NCI-H1417 treated with DMSO at 0.1 percent for 48 hours (cell line): ENCODE data around the gene CAPN12.
"Not testable (repeated sequence)": the region's sequence is repeated elsewhere in the genome, so short reads cannot be mapped to it uniquely, and the experiment has no call there.

Source experiments
- DNase-seq: peaks from one replicate; lab custom pipeline; 2025; lab: John Stamatoyannopoulos, UW

Gene CAPN12

DNA sequence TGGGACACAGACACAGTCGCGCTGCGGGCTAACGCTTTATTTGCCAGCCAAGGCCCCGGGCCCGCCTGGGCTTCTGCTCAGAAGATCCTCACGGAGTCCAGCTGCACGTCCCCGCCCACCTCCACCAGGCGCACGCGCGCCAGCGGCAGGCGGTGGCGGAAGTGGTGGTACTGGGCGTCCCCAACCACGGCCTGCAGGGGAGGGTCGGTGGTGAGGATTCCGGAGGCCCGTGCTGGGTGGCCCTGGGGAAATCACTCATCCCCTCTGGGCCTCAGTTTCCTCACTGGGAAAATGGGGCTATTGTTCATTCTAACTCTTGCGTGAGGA, 26.6 kb upstream of the CAPN12 start:
- DNase-seq = not testable (repeated sequence)

DNA sequence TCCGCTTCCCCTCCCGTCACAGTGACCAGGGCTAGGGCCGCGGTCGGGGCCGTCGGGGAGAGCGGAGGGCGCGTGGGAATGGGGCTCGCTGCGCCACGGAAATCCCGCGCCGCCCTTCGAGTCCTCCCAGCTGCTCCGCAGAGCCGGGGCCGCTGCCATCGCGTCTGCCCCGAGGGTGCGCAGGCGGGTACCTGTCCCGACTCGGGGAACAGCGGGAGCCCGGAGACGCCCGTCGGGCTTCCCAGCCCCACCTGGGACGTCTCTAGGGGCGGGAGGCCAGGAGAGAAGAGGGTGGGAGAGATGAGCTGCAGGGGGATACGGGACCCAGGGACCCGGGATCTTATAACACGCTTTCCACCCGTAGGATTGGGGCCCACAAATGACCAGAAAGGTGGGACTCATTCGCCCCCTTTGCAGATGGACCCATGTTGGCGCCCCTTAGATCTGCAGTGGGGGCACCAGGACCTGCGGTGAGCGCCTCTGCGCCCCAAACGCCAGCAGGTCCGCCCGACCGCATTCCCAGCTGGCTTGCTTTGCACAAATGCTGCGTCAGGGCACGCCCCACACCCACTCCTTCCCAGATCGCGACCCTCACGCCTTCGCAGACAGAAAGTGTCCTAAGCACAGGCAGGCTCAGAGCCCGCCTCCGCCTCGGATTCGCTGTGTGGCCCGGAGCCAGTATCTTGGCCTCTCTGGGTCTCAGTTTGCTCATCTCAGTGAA, 26.1 kb upstream of the CAPN12 start:
- DNase-seq = not testable (repeated sequence)

DNA sequence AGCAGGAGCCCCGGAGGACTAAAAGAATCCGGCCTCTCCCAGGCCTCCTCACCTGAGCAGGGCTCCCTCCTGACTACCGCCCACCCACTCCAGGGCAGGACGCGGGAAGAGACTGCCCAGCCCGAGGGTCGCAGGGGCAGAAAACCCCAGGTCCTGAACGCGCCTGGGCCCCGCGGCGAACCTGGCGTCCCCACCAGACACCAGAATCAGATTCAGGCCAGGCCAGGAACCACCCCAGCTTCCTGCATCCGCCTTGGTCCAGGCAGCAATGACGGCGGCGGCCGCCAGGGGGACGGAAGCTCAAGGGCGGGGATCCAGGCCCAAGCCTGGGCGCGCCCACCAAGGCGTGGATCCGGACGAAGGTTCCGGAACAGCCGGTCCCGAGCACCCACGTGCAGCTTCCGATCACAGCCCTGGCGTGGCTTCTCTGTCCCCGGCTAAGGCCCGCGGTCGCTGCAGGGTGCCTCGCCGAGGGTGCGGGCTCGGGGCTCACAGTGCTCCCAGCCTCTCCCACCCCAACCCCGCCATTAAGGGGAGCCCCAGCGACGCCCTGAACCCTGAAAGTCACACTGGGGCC, 25.4 kb upstream of the CAPN12 start:
- DNase-seq = no peak

DNA sequence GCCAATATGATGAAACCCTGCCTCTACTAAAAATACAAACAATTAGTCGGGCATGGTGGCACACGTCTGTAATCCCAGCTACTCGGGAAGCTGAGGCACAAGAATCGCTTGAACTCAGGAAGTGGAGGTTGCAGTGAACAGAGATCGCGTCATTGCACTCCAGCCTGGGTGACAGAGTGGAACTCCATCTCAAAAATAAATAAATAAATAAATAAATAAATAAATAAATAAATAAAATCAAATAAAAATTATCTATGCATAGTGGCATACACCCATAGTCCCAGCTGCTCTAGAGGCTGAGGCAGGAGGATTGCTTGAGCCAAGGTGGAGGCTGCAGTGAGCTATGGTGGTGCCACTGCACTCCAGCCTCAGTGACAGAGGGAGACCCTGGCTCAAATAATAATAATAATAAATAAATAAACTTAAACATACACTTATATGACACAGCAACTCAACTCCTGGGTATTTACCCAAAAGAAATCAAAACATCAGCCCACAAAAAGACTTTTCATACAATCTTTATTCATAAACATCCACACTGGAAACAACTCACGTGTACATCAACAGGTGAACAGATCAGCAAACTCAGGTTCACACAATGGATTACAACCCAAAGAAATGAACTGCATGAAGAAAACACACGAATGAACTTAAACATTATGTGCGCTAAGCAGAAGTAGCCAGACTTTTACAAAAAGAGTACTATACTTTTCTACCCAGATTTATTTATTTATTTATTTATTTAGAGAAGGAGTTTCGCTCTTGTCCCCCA, 22.2 kb upstream of the CAPN12 start:
- DNase-seq = no peak

DNA sequence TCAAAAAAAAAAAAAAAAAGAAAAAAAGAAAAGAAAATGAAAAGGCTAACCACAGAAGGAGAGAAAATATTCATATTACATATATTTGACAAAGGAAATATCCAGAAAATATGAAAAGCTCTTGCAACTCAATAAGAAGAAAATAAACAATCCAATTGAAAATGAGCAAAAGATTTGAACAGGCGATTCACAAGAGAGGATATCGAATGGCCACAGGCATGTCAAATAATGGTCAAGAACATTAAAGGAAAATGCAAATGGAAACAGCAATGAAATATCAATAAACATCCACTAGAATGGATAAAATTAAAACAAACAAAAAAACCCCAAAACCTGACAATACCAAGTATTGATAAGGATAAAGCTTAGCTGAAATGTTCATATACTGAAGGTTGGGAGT, 20.9 kb upstream of the CAPN12 start:
- DNase-seq = no peak

DNA sequence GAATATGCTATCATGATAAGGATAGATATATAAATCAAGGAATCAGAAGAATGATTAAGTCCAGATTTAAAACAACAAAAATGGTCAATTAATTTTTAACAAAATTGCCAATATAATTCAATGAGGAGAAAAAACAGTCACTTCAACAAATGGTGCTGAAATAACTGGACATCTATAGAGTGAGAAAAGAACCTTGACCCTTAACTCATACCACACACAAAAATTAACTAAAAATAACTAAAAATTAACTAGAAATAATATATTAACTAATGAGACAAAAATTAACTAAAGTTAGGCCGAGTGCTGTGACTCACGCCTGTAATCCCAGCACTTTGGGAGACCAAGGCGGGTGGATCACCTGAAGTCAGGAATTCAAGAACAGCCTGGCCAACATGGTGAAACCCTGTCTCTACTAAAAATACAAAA, 19.5 kb upstream of the CAPN12 start:
- no peak for DNase-seq

DNA sequence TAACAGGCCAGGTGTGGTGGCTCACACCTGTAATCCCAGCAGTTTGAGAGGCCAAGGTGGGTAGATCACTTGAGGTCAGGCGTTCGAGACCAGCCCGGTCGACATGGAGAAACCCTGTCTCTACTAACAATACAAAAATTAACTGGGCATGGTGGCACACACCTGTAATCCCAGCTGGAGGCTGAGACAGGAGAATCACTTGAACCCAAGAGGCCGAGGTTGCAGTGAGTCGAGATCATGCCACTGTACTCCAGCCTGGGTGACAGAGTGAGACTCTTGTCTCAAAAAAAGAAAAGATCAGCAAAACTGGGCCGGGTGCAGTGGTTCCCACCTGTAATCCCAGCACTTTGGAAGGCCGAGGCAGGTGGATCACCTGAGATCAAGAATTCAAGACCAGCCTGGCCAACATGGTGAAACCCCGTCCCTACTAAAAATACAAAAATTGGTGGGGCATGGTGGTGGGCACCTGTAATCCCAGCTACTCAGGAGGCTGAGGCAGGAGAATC, 17.7 kb upstream of the CAPN12 start:
- not testable (repeated sequence) for DNase-seq

DNA sequence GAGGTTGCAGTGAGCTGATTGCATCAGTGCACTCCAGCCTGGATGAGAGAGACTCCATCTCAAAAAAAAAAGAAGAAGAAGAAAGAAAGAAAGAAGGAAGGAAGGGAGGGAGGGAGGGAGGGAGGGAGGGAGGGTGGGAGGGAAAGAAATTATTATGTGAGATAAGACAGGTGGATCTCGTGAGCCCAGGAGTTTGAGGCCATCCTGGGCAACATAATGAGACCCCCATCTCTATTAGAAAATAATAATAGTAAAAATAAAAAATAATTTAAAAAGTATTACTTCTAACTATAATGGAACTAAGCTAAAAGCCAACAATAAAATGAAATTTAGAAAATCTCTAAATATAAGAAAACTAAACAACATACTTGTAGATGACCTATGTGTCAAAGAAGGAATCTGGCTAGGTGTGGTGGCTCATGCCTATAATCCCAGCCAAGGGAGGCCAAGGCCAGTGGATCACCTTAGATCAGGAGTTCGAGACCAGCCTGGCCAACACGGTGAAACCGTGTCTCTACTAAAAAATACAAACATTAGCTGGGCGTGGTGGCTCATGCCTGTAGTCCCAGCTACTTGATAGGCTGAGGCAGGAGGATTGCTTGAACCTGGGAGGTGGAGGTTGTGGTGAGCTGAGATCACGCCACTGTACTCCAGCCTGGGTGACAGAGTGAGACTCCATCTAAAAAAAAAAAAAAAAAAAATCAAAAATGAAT, 16.7 kb upstream of the CAPN12 start:
- DNase-seq = not testable (repeated sequence)

DNA sequence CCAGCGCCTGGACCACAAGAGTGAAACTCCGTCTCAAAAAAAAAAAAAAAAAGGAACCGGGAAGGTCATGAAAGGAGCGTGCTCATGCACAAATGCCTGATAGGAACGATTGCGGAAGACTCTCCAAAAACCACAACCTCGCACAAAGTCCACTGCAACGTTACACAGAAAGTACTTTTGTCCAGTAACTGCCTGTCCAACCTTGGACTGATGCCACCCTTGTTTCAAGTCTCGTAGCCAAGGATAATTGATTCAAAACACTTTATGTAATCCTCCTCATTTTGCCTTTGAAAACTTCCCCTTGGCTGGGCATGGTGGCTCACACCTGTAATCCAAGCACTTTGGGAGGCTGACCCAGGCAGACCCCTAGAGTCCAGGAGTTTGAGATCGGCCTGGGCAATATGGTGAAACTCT, 15.3 kb upstream of the CAPN12 start:
- DNase-seq = no peak

DNA sequence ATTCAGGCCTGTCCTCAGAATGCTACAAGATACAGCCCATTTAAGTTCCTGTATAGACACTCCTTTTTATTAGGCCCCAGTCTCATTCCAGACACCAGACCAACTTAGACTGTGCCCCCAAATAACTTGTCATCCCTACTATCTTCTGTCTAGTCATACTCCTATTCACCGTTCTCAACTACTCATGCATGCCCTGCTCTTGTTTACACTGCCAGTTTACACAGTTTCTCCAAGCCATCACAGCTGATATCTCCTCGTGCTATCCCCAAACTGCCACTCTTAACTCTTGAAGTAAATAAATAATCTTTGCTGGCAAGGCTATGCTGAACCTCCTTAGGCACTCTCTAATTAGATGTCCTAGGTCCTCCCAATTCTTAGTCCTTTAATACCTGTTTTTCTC, 9.9 kb upstream of the CAPN12 start:
- not testable (repeated sequence) for DNase-seq

DNA sequence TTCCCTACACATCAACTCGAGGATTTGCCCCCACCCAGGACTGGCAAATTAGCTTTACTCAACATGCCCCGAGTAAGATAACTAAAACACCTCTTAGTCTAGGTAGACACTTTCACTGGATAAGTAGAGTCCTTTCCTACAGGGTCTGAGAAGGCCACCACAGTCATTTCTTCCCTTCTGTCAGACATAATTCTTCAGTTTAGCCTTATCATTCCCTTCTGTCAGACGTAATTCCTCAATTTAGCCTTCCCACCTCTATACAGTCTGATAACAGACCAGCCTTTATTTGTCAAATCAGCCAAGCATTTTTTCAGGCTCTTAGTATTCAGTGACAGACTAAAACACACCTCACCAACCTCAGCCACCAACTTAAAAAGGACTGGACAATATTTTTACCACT, 9.5 kb upstream of the CAPN12 start:
- not testable (repeated sequence) for DNase-seq

DNA sequence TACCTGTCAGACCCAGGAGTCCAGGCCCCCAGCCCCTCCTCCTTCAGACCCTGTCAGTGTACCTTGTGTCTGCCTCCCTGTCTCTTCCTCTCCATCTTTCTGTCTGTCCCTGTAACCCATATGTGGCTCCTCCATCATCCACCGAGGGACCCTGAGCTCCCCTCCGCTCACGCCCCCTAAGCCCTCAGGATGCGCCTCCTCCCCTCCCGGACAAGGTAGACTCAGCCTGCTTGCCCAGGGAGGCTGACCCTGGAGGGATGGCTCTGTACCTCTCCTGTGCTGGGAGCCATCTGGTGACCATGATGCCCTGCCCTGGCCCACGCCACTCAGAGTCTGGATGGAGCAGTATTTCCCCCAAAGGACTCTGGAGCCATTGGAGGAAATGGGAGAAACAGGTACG, 1.0 kb upstream of the CAPN12 start:
- no peak for DNase-seq

DNA sequence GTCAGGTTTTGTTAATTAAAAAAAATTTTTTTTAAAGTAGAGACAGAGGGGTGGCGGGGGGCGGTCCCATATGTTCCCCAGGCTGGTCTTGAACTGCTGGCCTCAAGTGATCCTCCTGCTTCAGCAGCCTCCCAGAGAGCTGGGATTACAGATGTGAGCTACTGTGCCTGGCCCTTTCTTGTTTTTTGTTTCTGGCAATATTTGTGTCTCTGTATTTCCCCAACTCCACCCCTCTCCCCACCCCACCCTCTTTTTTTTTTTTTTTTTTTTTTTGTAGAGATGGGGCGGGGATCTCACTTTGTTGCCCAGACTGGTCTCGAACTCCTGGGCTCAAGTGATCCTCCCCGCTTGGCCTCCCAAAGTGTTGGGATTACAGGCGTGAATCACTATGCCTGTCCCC, 600 bp upstream of the CAPN12 start:
- no peak for DNase-seq

DNA sequence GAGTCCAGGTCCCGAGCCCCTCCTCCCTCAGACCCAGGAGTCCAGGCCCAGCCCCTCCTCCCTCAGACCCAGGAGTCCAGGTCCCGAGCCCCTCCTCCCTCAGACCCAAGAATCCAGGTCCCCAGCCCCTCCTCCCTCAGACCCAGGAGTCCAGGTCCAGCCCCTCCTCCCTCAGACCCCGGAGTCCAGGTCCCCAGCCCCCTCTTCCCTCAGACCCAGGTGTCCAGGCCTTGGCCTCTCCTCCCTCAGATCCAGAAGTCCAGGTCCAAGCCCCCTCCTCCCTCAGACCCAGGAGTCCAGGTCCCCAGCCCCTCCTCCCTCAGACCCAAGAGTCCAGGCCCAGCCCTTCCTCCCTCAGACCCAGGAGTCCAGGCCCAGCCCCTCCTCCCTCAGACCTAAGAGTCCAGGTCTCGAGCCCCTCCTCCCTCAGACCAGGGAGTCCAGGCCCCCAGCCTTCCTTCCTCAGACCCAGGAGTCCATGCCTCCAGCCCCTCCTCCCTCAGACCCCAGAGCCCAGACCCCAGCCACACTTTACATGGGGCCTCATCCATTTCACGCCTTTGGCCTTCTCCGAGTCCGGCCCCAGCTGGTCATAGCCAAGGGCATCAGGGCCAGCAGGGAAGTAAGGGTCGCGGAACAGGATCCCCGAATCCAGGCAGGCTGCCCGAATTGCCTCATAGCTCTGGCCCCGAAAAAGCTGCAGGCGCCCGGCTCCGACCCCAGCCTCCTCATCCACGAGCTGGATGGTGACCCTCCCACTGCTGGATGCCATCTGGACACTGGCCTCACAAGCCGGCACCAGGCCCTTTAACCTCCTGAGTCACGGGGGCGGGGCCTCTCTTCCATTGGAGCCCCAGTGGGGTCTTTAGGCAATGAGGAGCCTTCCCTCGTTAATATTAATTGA, 628 bp downstream of the CAPN12 start:
- no peak for DNase-seq

DNA sequence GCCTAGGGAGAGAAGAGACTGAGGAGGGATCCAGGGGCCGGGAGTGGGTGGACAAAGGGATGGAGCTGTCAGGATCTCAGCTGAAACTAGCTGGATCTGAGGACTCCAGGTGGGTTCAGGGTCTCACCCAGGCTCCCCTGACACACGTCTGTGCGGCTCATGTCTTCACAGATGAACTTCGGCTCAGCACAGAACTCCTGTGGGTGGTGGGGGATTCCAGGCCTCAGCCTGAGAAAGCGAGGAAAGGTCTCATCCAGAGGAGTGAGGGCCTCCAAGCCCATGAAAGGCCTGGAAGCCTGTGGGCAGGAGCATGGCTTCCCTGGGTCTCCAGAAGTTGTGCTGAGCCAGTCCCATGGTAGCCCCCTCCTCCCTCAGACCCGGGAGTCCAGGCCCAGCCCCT, 1.4 kb downstream of the CAPN12 start:
- DNase-seq = no peak

DNA sequence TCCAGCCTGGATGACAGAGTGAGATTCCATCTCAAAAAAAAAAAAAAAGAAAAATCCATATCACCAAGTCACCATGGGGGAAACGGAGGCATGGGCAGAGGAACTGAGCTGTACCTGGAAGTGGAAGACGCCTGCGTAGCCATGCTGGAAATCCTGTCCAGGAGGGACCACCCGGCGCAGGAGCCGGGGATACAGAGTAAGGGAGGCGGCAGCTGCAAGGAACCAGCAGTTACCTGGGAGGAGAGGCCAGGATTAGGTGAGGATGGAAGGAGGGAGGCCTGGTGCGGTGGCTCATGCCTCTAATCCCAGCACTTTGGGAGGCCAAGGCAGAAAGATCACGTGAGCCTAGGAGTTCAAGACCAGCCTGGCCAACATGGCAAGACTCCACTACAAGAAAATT, 2.0 kb downstream of the CAPN12 start:
- no peak for DNase-seq

DNA sequence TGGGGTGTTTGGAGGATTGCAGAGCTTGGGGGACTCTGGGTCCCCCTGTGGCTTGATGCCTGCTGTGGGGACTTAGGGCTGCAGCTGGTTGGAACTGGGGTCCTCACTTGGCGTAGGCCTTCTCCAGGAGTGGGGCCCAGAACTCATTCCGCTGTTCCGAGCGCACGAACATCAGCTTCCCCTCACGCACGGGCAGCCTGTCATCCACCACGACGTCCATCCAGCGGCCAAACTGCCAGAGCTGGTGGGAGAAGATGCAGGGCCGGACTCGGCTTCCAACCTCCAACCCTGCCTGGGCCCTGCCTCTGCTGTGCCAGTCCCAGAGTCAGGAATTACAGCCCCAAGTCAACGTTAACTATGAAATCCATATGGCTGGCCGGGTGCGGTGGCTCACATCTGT, 2.6 kb downstream of the CAPN12 start:
- no peak for DNase-seq

DNA sequence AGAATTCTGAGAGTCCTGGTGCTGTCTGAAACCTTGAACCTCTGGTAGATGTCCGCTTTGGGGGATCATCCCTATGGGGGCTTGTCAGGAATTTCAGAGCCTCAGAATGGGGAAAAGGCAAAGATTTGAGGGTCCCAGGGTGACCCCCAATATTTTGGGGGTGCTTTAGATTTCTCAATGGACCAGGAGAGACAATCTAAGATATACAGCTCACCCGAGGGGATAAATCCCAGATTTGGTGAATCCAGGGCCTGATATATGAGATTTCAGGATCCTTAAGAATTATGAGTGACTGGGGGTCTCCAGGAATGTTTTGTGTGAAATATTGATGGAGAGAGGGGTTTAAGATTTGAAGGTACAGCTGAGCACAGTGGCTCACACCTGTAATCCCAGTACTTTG, 3.3 kb downstream of the CAPN12 start:
- no peak for DNase-seq

DNA sequence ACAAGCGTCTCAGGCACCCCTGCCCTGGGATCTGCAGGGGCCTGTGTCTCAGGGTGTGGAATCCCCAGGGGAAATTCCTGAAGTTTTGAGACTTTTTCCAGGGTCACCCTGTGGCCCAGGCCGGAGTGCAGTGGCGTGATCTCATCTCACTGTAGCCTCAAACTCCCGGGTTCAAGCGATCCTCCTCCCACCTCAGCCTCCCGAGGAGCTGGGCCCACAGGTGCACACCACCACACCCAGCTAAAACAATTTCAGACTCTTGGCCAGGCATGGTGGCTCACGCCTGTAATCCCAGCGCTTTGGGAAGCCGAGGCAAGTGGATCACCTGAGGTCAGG, 4.0 kb downstream of the CAPN12 start:
- DNase-seq = no peak

DNA sequence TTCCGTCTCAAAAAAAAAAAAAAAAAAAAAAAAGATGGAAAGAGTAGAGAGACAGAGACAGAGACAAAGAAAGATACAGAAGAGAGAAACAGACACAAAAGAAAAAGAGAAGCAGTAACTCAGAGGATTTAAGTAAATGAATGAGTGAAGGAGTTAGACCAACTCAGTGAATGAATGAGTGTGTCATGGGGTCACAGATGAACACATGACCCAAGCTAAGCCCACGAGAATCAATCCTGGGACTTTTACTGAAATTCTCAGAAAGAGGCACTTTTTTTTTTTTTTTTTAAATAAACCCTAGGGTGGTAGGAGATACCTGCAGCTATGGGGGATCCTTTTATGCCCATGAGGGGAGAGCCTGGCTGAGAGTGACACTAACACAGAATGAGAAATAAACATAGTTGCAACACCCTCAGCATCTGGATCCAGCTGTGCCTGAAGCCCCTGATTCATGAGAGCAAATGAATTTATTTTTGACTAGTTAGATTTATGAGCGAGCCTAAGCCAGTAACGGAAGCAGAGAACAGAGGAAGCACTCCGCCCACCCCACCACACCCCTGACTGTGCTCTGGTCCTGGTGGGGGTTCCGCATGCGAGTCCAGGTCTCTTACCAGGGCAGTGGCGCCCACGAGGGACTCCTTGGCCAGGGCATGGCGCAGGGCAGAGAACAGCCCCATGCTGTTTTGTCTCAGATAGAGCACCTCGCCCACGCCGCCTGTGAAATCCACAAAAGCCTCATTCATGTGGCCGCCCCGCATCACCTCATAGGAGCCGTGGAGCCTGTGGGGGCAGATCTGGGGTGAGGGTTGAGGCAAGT, 4.6 kb downstream of the CAPN12 start:
- no peak for DNase-seq
